Right ventricle myocardium superior (tissue), 1 donor: ENCODE results near the gene CEACAM19. TPM values are rescaled to one million over a fixed set of nuclear protein-coding genes. Genes with fewer than 3 reads are reported as not detected.
"Not testable (repeated sequence)": the region's sequence is repeated elsewhere in the genome, so short reads cannot be mapped to it uniquely, and the experiment has no call there.

Experiments used
- ATAC-seq: fragments of 200-7000 bp; cut with Tn5 transposase; one replicate; pipeline ENCODE4 v1.9.1; 2020; ENCODE audit warnings: mild to moderate bottlenecking; ENCODE audit not compliant: poor library complexity
- DNase-seq: peaks from one replicate; pipeline ENCODE4 v3.0.0-alpha.2; 2020
- intact Hi-C: fragments of 100-400 bp; cut with DNase I; formaldehyde crosslinking; loops from one replicate; pipeline ENCODE4 v1.11.2; 2022
- long read RNA-seq: library from polyadenylated mRNA; unstranded; transcript quantifications from one replicate; pipeline ENCODE4 v2.0.0, GENCODE V29; 2021
- total RNA-seq: library from RNA; stranded (reverse); fragmentation: NEBNext Ultra II Directional; extraction: Animal tissue kit (Norgen Biotek cat#: 25700); gene quantifications from one replicate; pipeline ENCODE4 v1.2.1, GENCODE V29; 2021
- donor health status: DM: no; HTN: yes; CAD: no; lungs with severe emphysema.

Gene CEACAM19, protein sequence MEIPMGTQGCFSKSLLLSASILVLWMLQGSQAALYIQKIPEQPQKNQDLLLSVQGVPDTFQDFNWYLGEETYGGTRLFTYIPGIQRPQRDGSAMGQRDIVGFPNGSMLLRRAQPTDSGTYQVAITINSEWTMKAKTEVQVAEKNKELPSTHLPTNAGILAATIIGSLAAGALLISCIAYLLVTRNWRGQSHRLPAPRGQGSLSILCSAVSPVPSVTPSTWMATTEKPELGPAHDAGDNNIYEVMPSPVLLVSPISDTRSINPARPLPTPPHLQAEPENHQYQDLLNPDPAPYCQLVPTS
- 3.9 TPM for total RNA-seq
- long read RNA-seq, partial matches to known transcripts, result 0 of 6 reads
- long read RNA-seq, other reads (novel, unspliced or antisense), result 6 of 6 reads

DNA sequence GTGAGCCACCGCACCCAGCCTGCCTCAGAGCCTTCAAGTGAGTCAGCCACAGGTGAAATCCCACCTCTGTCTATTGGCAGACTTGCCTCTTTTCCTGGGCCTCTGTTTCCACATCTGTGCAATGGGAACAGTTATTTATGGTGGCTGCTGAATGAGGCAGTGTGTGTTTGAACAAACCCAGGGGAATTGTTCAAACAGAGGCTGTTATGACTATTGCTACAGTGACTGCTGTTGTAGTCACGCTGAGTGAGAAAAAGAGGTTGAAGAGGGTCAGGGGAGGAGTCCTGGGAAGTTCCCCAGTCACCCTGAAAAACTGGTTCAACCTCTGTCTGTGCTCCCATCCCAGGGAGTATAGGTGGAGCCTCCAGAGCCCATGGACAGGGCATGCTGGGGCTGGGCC lies at the start of gene CEACAM19:
CEACAM19 (plus strand) TSS at position 83 of the 400 bp plus-strand sequence. CDS start 450 bp downstream, outside the sequence.
- ATAC-seq (no peak), DNase-seq (no peak)
- intact Hi-C loops, result no loop called here

DNA sequence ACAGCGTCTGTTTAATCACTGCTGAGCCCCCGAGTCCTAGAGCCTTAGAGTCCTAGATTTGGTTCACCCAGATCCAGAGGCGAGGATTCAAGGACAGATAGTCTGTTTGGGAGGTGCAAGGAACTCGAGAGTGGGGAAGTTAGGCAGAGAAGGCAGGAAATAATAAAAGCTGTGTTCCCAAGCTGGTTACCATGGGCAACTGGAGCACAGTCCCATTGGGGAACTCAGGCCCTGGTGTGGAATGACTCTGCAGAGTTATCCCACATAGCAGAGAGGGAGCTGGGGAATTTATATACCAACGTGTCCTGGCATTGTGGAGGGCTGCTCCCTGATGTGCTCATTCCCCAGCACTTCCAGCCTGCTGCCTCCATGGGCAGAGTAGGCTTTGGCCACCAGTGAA lies 48.2 kb upstream of the CEACAM19 start:
- DNase-seq (no peak), ATAC-seq (peak; percentile 64)
- intact Hi-C loops, result no loop called here

DNA sequence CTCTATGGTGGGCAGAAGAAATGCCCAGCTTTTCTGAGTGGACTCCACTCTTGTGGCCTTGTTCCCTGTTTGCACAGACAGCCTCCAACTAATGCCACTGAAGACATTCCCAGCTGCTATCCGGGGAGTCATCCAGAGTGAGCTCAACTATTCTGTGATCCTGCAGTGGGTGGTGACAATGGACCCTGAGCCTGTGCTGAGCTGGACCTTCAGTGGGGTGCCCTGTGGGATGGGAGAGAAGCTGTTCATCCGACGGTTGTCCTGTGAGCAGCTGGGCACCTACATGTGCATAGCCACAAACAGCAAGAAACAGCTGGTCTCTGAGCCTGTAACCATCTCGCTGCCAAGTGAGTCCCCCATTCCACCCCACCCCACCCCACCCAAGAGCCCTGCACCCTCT lies 47.7 kb upstream of the CEACAM19 start:
- intact Hi-C loops, result no loop called here
- DNase-seq (no peak), ATAC-seq (no peak)

DNA sequence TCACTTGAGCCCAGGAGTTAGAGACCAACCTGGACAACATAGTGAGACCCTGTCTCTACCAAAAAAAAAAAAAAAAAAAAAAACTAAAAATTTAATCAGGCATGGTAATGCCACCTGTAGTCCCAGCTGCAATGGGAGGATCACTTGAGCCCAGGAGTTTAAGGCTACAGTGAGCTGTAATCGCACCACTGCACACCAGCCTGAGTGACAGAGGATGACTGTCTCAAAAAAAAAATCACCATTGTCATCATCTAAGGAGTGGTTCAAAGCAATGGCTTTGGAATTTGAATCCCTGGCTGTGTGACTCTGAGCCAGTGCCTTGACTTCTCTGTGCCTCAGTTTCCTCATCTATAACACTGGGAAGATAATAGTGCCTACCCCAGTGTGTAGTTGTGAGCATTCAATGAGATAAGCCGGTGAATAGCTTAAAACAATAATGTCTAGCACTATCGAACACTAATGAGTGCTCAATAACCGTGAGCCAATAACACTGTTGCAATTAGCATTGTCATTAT lies 46.4 kb upstream of the CEACAM19 start:
- intact Hi-C loops, result no loop called here
- ATAC-seq (no peak), DNase-seq (no peak)

DNA sequence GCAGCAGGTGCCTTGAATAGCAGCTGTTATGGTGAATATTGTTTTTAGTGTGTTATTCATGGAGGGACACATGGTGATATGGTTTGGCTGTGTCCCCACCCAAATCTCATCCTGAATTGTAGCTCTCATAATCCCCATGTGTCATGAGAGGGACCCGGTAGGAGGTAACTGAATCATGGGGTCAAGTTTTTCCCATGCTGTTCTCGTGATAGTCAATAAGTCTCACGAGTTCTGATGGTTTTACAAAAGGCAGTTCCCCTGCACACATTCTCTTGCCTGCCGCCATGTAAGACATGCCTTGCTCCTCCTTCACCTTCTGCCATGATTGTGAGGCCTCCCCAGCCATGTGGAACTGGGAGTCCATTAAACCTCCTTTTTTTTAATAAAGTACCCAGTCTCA lies 45.6 kb upstream of the CEACAM19 start:
- intact Hi-C loops, ATAC-seq, DNase-seq: not testable (repeated sequence)

DNA sequence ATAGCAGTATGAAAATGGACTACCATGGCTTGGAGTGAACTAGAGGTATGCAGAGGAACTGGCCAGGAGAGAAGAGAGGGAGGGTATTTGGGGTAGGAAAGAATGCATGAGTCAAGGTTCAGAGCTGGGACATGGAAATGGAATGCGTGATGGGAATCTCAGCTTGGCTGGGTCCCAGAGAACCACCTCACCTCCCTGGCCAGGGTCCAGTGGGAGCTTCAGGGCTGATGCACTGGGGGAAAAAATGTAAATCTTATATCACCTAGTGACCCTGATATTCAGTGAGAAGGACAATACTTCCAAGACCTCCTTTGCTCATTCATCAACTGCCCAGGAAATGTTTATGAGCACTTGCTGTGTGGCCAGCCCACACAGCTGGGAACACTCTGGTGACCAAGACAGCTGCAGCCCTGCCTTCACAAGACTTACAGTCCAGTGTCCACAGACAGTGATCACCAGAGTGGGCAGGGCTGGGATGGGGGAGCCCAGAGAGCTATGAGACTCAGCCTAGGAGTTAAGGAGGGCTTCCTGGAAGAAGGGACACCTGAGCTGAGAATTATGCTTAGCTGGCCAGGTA lies 45.1 kb upstream of the CEACAM19 start:
- ATAC-seq (no peak), DNase-seq (no peak)
- intact Hi-C loops, result no loop called here

DNA sequence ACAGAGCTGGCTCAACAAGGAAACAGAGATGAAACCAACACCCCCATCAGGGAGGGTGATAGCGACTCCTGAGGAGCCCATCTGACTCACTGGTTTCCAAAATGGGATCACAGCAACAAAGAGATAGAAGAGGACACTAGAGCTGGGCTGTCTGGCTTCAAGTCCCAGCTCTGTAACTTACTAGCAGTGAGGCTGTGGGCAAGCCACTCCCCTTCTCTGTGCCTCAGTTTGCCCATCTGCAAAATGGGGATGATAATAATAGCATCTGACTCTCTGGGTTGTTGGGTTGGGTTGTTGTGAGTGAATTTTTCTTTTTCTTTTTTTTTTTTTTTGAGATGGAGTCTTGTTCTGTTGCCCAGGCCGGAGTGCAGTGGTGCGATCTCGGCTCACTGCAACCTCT lies 43.7 kb upstream of the CEACAM19 start:
- intact Hi-C loops, result no loop called here

DNA sequence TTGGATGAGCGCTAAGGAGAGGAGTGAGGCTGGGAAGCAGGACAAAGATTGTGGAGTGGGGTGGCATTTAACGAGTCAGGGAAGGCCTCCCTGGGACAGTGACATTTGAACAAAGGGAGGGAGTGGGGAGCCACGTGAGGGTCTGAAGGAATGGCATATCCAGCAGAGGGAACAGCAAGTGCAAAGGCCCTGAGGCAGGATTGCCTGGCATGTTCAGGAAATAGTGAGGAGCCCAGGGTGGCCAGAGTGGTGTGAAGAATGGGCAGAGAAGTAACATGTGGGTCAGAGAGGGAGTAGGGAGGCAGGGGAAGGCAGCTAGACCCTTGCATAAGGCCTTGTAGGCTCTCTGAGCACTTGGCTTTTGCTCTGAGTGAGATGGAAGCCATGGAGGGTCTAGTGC lies 42.5 kb upstream of the CEACAM19 start:
- DNase-seq (no peak), ATAC-seq (no peak)
- intact Hi-C loops, result no loop called here

More for the DNA sequence above, 43.7 kb upstream of the CEACAM19 start:
- ATAC-seq (no peak), DNase-seq (no peak)

DNA sequence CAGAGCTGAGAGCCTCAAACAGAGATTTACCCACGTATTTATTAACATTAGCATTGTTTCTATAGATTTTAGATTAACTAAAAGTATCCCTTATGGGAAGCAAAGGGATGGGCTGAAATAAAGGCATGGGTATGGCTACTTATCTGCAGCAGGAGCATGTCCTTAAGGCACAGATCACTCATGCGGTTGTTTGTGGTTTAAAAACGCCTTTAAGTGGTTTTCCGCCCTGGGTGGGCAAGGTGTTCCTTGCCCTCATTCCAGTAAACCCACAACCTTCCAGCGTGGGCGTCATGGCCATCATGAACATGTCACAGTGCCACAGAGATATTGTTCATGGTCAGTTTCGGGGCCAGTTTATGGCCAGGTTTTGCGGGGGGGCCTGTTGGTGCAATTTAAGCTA lies 39.7 kb upstream of the CEACAM19 start:
- intact Hi-C loops, ATAC-seq, DNase-seq: not testable (repeated sequence)

DNA sequence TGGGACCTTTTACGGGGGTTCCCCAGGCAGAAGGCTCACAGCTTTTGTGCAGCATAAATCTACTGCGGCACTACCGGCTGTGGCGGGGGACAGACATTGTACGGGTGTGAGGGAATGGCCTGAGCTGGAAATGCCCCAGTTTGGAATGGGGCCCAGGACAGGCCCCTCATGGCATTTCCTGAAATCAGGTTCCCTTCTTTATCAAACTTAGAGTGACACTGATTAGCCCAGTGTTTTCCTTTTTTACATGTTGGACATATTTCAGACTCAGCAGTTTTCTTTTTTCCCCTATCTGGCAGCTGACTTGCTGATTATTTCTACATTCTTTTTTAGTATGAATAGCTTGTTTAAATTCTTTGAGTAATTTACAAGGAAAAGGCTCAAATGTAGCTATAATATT lies 37.2 kb upstream of the CEACAM19 start:
- intact Hi-C loops, ATAC-seq: not testable (repeated sequence)
- peak; percentile 48 for DNase-seq

DNA sequence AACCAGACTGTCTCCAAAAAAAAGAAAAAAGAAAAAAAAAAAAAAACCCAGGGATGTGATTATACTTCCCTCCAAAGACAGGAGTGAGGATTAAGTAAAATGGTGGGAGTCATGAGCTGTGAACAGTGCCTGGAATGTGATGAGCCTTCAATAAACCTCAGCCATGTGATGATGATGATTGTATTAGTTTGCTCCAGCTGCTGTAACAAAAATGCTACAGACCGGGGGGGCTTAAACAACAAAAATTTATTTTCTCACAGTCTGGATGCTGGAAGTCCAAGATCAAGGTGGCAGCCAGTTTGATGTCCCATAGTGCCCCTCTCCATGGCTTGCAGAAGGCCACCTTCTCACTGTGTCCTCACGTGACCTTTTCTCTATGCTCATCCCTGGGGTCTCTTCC lies 36.5 kb upstream of the CEACAM19 start:
- ATAC-seq, result no peak
- intact Hi-C loops, result no loop called here
- no peak for DNase-seq

DNA sequence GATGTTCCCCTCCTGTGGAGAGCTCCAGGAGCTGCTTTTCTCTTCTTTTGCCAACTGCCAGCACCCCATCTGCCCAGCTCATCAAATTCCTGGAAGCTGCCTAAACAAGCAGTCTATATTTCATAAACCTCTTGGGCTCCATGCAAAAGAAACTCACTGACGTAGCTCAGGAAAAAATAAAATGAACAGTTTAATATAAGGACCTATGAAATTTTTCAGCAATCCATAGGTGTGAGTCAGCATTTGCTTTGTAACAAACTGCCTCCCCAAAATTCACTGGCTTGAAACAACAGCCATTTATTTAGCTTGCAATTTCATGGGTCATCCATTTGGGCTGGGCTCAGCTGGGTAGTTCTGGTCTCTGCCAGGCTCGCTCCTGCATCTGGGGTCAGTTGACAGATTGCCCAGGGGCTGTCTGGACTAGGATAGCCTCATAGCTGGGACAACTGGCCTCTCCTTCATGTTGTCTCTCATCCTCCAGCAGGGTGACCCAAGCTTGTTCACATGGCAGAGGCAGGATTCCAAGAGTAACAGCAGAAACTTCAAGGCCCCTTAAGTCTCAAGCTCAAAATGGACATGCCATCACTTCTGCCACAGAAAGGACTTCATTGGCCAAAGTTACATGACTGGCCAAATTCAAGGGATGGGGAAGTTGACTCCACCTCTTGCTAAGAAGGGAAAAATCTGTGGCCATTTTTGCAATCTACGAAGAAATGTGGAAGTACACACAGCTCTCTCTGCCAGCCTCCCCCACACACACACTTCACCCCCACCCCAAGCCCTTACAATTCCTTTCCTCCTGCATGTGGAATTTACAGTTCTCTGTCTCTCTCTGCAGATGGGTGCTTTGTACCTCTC lies 35.5 kb upstream of the CEACAM19 start:
- DNase-seq, result no peak
- intact Hi-C loops, result no loop called here
- peak; percentile 58 for ATAC-seq

DNA sequence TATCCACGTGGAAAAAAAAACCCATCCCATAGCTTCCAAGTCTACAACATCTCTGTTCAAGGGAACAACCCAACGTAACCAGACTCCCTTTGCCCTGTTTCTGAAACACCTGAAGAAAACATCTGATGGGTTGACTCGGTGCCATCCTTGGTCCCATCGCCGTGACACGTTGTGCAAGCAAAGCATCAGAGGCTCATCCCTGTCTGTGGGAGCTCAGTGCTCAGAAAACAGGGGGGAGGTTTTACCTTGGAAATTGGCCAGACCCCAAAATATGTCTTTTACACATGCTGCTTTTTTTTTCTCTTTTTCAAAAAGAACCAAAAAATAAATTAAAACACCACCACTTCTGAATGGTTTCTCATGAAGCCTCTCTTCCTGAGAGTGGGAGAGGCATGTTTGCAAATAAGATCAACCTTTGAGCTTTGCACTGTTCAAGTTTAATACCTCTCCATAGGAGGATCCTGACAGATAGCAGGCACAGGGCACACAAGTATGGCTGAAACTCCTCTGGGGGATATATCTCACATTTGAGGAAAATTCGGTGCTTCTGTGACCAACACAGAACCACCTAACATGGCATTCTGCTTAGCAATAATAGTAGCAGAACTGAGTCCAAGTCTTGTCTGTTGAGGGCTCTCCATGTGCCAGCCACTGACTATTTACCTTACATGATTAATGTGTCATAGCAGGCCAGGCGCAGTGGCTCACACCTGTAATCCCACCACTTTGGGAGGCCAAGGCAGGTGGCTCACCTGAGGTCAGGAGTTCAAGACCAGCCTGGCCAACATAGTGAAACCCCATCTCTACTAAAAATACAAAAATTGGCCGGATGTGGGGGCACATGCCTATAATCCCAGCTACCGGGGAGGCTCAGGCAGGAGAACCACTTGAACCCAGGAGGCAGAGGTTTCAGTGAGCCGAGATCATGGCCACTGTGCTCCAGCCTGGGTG lies 34.6 kb upstream of the CEACAM19 start:
- ATAC-seq, result no peak
- no peak for DNase-seq
- intact Hi-C loops, result no loop called here

DNA sequence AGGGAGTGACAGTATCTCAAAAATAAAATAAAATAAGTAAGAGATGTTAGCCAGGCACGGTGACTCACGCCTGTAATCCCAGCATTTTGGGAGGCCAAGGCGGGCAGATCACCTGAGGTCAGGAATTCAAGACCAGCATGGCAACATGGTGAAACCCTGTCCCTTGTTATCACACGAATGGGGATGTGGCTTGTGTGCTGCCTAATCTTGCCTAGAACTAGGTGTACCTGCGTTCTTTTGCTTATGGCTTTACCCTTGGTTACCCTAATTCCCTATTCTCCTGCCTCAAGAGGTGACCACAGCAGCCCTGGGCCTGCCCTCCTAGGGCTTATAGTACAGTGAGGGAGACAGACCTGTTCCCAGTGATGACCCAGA lies 33.9 kb upstream of the CEACAM19 start:
- intact Hi-C loops, result no loop called here
- DNase-seq, result no peak
- ATAC-seq, result no peak

DNA sequence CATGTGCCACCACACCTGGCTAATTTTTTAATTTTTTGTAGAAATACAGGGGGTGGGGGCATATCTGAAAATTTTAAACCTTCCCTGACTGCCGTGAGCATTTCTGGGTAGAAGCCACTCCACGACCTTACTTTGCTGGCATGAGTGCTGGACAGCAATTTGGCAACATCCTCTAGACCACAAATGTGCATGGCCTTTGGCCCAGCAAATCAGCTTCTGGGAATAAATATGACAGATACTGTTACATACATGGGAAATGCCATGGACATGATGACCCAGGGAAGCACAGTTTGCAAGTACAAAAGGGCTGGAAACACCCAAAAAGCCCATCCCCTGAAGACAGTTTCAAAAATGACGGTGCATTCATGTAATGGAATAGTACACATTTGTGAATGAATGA lies 30.8 kb upstream of the CEACAM19 start:
- intact Hi-C loops, result no loop called here
- DNase-seq (no peak), ATAC-seq (peak; percentile 19)

DNA sequence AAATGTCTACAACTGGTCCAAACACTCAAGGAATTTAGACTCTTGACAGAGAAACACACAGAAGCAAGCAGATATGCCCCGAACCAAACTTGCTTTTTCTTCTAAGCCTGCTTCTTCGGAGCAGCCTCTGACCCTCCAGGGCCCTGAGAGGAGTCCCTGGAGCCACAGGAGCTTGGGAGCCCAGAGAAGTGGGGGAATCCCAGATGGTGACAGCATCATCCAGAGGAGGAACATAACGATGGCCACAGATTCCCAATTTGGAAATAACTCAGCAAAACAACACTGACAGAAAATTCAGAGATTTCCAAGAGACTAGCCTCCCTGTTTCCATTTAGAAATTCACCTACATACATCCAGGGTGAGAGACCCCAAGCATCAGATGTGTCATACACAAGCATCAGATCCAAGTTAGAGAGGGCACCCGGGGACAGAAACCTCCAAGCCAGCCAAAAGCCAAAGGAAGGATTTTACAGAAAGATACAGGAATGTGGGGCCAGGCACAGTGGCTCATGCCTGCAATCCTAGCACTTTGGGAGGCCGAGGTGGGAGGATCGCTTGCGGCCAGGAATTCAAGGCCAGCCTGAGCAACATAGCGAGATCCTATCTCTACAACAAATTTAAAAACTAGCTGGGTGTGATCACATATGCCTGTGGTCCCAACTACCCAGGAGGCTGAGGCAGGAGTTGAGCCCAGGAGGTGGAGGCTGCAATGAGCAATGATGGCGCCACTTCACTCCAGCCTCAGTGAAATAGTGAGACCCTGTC lies 29.6 kb upstream of the CEACAM19 start:
- intact Hi-C loops, result no loop called here
- no peak for DNase-seq
- ATAC-seq, result no peak

DNA sequence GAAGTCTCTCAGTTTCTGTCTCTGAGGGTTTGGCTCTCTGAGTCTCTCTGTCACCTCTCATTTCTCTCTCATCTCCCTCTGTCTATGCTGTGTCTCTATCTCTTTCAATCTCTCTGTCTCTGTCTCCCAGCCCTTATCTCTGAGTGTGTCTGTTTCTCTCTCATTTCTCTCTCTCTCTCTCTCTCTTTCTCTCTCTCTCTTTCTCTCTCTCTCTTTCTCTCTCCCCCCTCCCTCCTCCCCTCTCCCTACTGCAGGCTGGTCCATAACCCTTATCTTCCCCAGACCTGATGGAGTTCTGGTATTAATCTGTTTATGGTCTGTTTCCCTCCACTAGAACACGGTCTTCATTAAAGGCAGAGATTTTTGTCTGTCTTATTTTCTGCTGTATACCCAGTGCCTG lies 28.9 kb upstream of the CEACAM19 start:
- no peak for ATAC-seq
- intact Hi-C loops, result no loop called here
- no peak for DNase-seq
